ENCODE data around the gene ZNF432. TPM values are rescaled to one million over a fixed set of nuclear protein-coding genes. Genes with fewer than 3 reads are reported as not detected.
"Not testable (repeated sequence)": the region's sequence is repeated elsewhere in the genome, so short reads cannot be mapped to it uniquely, and the experiment has no call there.

ZNF432 gene
- total RNA-seq = 10 to 100 TPM; 10.9 to 17.0 TPM
- 10 to 100 TPM in 1 of 2 donors, 1 to 10 TPM in 1; 2.8 to 14.9 TPM for polyA plus RNA-seq
- long read RNA-seq, donor 1, partial matches to known transcripts = 0 of 1 reads
- long read RNA-seq, donor 1, other reads (novel, unspliced or antisense) = 0 of 1 reads
- long read RNA-seq, donor 2, partial matches to known transcripts = 0 of 3 reads
- long read RNA-seq, donor 2, other reads (novel, unspliced or antisense) = 0 of 3 reads
- long read RNA-seq, donor 3 = 0 reads
- long read RNA-seq, donor 4, partial matches to known transcripts = 0 of 2 reads
- long read RNA-seq, donor 4, other reads (novel, unspliced or antisense) = 0 of 2 reads
- long read RNA-seq, donor 5, partial matches to known transcripts = 0 of 4 reads
- long read RNA-seq, donor 5, other reads (novel, unspliced or antisense) = 0 of 4 reads

DNA sequence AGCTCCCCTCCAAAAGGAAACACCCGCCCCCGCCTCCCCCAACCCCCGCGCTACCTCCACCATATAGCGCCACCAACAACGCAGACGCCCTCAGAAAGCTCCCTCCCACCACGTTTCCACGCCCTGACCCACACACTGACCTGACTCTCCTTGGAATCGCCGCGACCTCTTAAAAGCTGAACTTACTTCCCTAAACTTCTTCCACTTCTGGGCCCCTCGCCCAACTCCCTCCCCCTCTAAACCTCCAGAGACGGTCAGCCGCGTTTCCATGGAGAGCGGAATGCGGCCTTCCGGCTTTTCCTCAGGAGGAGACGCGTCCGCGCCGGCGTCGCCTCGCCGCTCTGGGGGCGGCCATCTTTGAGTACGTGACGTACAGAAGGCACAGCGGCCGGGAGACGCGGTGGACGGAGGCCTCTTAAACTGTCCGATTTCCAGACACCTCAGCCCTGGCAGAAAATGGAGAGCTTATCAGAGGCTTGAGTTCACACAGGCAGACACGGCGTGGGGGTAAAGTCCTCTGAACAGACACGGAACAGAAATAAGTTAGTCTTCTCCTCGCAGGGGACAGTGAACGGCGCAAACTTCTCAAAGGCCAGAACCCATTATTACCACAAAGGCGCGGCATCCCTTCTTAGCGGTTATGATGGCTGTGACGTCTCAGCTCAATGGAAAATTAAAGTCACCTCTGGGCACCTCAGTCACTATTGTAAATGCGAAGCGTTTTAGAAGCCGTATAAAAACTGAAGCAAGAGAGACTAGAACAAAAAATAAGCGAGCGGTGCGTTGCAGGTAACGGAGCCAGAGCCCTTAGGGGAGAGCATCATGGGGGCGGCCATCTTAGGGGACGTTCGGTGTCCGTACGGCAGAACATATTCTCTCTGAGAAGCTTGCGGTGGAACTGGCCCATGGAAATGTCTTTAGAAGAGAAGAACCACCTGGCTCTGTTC, at the start of gene ZNF432:
Gene ZNF432 (minus strand): TSS at position 284 of the 947 bp plus-strand sequence. CDS start 1,970 bp downstream, outside the sequence.
- H3K9me3 ChIP-seq (ENCODE audit: control insufficient read depth in 4 of 4, insufficient read depth in 3 of 4, low read length in 3 of 4) = peaks cover 0 to 20% (median 8%) of the 10 kb centered on the region in 4 donors
- no peaks in the 10 kb centered on the region for H3K27me3 ChIP-seq (ENCODE audit: control insufficient read depth in 3 of 3, insufficient read depth in 3 of 3, low read length in 2 of 3)
- H3K4me1 ChIP-seq (ENCODE audit: control insufficient read depth in 5 of 5, insufficient read depth in 5 of 5, low read length in 5 of 5) = peaks cover 0 to 6% (median 0%) of the 10 kb centered on the region in 5 donors
- TF ChIP-seq, protein P1, sequence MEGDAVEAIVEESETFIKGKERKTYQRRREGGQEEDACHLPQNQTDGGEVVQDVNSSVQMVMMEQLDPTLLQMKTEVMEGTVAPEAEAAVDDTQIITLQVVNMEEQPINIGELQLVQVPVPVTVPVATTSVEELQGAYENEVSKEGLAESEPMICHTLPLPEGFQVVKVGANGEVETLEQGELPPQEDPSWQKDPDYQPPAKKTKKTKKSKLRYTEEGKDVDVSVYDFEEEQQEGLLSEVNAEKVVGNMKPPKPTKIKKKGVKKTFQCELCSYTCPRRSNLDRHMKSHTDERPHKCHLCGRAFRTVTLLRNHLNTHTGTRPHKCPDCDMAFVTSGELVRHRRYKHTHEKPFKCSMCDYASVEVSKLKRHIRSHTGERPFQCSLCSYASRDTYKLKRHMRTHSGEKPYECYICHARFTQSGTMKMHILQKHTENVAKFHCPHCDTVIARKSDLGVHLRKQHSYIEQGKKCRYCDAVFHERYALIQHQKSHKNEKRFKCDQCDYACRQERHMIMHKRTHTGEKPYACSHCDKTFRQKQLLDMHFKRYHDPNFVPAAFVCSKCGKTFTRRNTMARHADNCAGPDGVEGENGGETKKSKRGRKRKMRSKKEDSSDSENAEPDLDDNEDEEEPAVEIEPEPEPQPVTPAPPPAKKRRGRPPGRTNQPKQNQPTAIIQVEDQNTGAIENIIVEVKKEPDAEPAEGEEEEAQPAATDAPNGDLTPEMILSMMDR (IDR thresholded peaks at IDR 0.05; ENCODE audit: control extremely low read depth, extremely low read depth) = no peak
- 0 to 1% methylated on average over 59 to 60 of the region's 60 CpGs for WGBS, 2 donors
- ATAC-seq (ENCODE audit: insufficient read depth, low FRiP score) (peak; percentile 95), DNase-seq (peak; percentile 97 to 99 (median 99))
- H3K36me3 ChIP-seq (ENCODE audit: control insufficient read depth in 4 of 4, insufficient read depth in 4 of 4, low read length in 4 of 4) = peaks cover 12 to 34% (median 20%) of the 10 kb centered on the region in 4 donors
- peak within 1 kb of the TSS; percentile 98 to 99 for H3K9ac ChIP-seq (ENCODE audit: insufficient read depth in 1 of 2, low read length in 2 of 2)
- H3K4me3 ChIP-seq = peak within 1 kb of the TSS; percentile 78
- peak within 1 kb of the TSS; percentile 95 to 98 for H3K27ac ChIP-seq (ENCODE audit: low read depth in 1 of 2, low read length in 1 of 2)

DNA sequence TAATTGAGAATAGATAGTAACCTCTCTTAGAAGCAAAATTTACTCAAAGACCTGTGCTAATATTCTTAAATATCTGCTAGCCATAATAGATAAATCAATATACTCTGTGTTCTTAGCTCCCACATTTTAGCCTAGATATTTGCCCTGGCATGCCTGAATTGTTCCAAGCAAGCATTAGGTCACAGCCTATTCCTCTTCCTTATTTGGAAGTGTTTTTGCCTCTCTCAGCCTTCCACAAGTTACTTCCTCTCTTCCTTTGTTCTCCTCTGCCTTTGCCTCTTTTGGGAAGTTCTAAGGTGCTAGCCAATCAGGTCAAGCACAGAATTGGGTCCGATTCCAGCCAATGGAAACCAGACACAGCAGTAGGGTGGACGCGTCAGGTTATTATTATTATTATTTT, 47.8 kb upstream of the ZNF432 start:
- not testable (repeated sequence) for ATAC-seq (ENCODE audit: insufficient read depth, low FRiP score); H3K4me3 ChIP-seq
- WGBS, 2 donors = 80 to 86% methylated on average over 3 of the region's 3 CpGs

DNA sequence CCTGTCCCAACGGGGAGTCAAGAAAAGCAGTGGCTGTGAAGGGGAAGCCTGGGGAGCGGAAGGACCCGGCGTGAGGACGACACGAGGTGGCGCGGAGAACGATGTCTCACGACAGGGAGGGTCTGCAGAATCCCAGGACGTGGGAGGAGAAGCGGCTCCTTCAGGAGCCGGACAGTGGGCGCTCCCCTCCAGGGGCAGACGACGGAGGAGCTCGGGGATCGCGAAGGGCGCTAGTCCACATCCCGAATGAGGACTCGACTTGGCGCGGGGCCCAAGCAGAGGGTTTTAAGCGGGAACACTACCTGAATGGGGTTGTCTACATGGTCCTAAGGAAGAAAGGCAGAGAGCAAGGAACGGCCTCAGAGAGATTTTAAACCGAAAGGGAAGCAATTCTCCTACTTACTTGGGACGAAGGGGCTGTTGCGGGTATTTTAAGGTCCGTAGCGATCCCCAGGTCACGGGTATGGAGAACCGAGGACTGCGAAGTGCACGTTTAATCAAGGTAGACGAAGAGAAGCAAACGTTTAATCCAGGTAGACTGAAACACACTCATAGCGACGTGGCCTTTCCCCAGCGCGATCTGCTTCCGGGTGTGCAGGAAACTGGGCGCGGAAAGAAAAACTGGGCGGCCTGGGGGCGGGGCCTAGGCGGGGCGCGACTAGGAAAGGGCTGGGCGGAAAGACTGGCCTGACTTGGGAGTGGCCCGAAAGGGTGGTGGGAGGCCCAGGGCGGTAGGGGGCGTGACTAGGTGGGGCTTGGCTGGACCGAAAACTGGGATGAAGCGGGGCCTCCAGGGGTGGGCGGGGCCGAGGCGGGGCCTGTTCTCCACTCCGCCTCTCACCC, 46.8 kb upstream of the ZNF432 start, which contains the start of gene ZNF841:
Gene ZNF841 (minus strand): TSS at position 594 of the 843 bp plus-strand sequence. CDS start 10,964 bp downstream, outside the sequence.
- DNase-seq (peak; percentile 94), ATAC-seq (ENCODE audit: insufficient read depth, low FRiP score) (peak; percentile 99)
- TF ChIP-seq, protein P1 (IDR thresholded peaks at IDR 0.05; ENCODE audit: control extremely low read depth, extremely low read depth) = no peak
- 1 to 3% methylated on average over 57 to 59 of the region's 59 CpGs for WGBS, 2 donors
- no peaks in the 10 kb centered on the region for H3K27me3 ChIP-seq (ENCODE audit: control insufficient read depth in 3 of 3, insufficient read depth in 3 of 3, low read length in 2 of 3)
- H3K36me3 ChIP-seq (ENCODE audit: control insufficient read depth in 4 of 4, insufficient read depth in 4 of 4, low read length in 4 of 4) = peaks cover 0 to 20% (median 12%) of the 10 kb centered on the region in 4 donors
- H3K4me1 ChIP-seq (ENCODE audit: control insufficient read depth in 5 of 5, insufficient read depth in 5 of 5, low read length in 5 of 5) = peaks cover 0 to 14% (median 5%) of the 10 kb centered on the region in 5 donors
- H3K9ac ChIP-seq (ENCODE audit: insufficient read depth in 1 of 2, low read length in 2 of 2) = peak within 1 kb of the TSS; percentile 48 to 96
- peaks cover 2 to 16% (median 5%) of the 10 kb centered on the region in 4 donors for H3K9me3 ChIP-seq (ENCODE audit: control insufficient read depth in 4 of 4, insufficient read depth in 3 of 4, low read length in 3 of 4)
- peak within 1 kb of the TSS; percentile 70 to 80 for H3K27ac ChIP-seq (ENCODE audit: low read depth in 1 of 2, low read length in 1 of 2)
- peak within 1 kb of the TSS; percentile 94 for H3K4me3 ChIP-seq

More for the DNA sequence above, 47.8 kb upstream of the ZNF432 start:
- not testable (repeated sequence) for DNase-seq; H3K9ac ChIP-seq (ENCODE audit: insufficient read depth in 1 of 2, low read length in 2 of 2); H3K27me3 ChIP-seq (ENCODE audit: control insufficient read depth in 3 of 3, insufficient read depth in 3 of 3, low read length in 2 of 3); H3K27ac ChIP-seq (ENCODE audit: low read depth in 1 of 2, low read length in 1 of 2)
- Histone ChIP-seq H3K36me3 (ENCODE audit: control insufficient read depth in 4 of 4, insufficient read depth in 4 of 4, low read length in 4 of 4) (peaks cover 0 to 14% (median 9%) of the 10 kb centered on the region in 4 donors), H3K4me1 (ENCODE audit: control insufficient read depth in 5 of 5, insufficient read depth in 5 of 5, low read length in 5 of 5) (peaks cover 0 to 14% (median 5%) of the 10 kb centered on the region in 5 donors), H3K9me3 (ENCODE audit: control insufficient read depth in 4 of 4, insufficient read depth in 3 of 4, low read length in 3 of 4) (peaks cover 0 to 15% (median 5%) of the 10 kb centered on the region in 4 donors)

Data from lung (tissue), 16 donors.